Breast epithelium (tissue), 4 donors: Measurements from ENCODE around the gene PIK3R6. TPM values are rescaled to one million over a fixed set of nuclear protein-coding genes. Genes with fewer than 3 reads are reported as not detected.

Experiments
- DNase-seq, 2 donors: peaks; one replicate each; pipeline ENCODE4 v3.0.0-alpha.2; 2019; ENCODE audit warnings: low spot score in 2 of 2
- H3K27ac ChIP-seq, 2 donors: fragments of 200-600 bp; sonication (generic) in 1 of 2; one replicate each; pipeline ENCODE4 v1.5.1; 2016 to 2019; ENCODE audit warnings: mild to moderate bottlenecking in 1 of 2
- H3K27me3 ChIP-seq, 2 donors: fragments of 200-600 bp; sonication (generic) in 1 of 2; one replicate each; pipeline versions ENCODE4 v1.5.1 to v1.6.0; 2017 to 2019; ENCODE audit warnings: control low read depth in 1 of 2, mild to moderate bottlenecking in 1 of 2
- H3K36me3 ChIP-seq: fragments of 200-600 bp; one replicate; pipeline ENCODE4 v1.5.1; 2019
- H3K4me1 ChIP-seq, 2 donors: fragments of 200-600 bp; sonication (generic); one replicate each; pipeline ENCODE4 v1.5.1; 2016 to 2019; ENCODE audit warnings: control low read depth in 1 of 2
- H3K4me3 ChIP-seq, 3 donors: fragments of 200-600 bp; sonication (generic); 1 replicate in 2 of 3; 2 replicates in 1 of 3; pipeline ENCODE4 v1.5.1; 2016 to 2019; ENCODE audit warnings: mild to moderate bottlenecking in 3 of 3, moderate library complexity in 2 of 3
- H3K9me3 ChIP-seq, 2 donors: fragments of 200-600 bp; sonication (generic) in 1 of 2; one replicate each; pipeline ENCODE4 v1.5.1; 2016 to 2019; ENCODE audit warnings: control low read depth in 1 of 2
- CTCF ChIP-seq, 3 donors: fragments of 450-650 bp; IDR thresholded peaks; one replicate each; pipeline ENCODE4 v1.5.1; 2016 to 2017; ENCODE audit warnings: antibody characterized with exemption in 3 of 3, mild to moderate bottlenecking in 3 of 3, moderate library complexity in 3 of 3
- POLR2A ChIP-seq: fragments of 450-650 bp; IDR thresholded peaks from one replicate; pipeline ENCODE4 v1.6.1; 2016; ENCODE audit warnings: antibody characterized with exemption, mild to moderate bottlenecking, moderate library complexity
- POLR2AphosphoS5 ChIP-seq, 3 donors: sonication (generic); formaldehyde crosslinking; IDR thresholded peaks; one replicate each; pipeline ENCODE4 v1.6.1; 2017; ENCODE audit warnings: antibody characterized with exemption in 3 of 3
- intact Hi-C: fragments of 100-400 bp; cut with DNase I; formaldehyde crosslinking; loops from one replicate; pipeline ENCODE4 v1.15.1; 2023; ENCODE audit warnings: low total_unique reads
- total RNA-seq, 3 donors: library from RNA; depleted of rRNA; stranded (reverse); fragments of >200 nt; gene quantifications; one replicate each; pipeline ENCODE4 v1.1.0, GENCODE V29; 2016

Gene PIK3R6
- total RNA-seq, 3 donors from 2014 or later, result under 0.01 to 2.9 (median 2.5) TPM

GRCh38 chr17:8794636-8795035 is 72.8 kb downstream of the PIK3R6 start:
- TF ChIP-seq POLR2A (no peak), POLR2AphosphoS5 (IDR thresholded peaks at IDR 0.05) (no peak), CTCF (IDR thresholded peaks at IDR 0.05) (no peak)
- no peak overlapping the region for H3K4me3 ChIP-seq
- H3K27ac ChIP-seq, result no peak overlapping the region
- intact Hi-C loops, result no loop called here
- peaks cover 0 to 5% of the 10 kb centered on the region in 2 donors for H3K9me3 ChIP-seq
- DNase-seq, result no peak
- no peaks in the 10 kb centered on the region for H3K36me3 ChIP-seq
- peaks cover 0 to 5% of the 10 kb centered on the region in 2 donors for H3K4me1 ChIP-seq
- H3K27me3 ChIP-seq, result no peaks in the 10 kb centered on the region

- no peak for DNase-seq
- Histone ChIP-seq H3K4me1 (no peaks in the 10 kb centered on the region), H3K4me3 (no peak overlapping the region), H3K27ac (no peak overlapping the region), H3K9me3 (peaks cover 0 to 5% of the 10 kb centered on the region in 2 donors), H3K36me3 (no peaks in the 10 kb centered on the region), H3K27me3 (no peaks in the 10 kb centered on the region)
- intact Hi-C loops, result no loop called here
- TF ChIP-seq CTCF (IDR thresholded peaks at IDR 0.05) (no peak), POLR2AphosphoS5 (IDR thresholded peaks at IDR 0.05) (no peak), POLR2A (no peak)
Observed at GRCh38 chr17:8793649-8794048, 73.8 kb downstream of the PIK3R6 start.

GRCh38 chr17:8792646-8793045 is 74.8 kb downstream of the PIK3R6 start:
- no peak overlapping the region for H3K27ac ChIP-seq
- H3K9me3 ChIP-seq, result peaks cover 0 to 5% of the 10 kb centered on the region in 2 donors
- no peak overlapping the region for H3K4me3 ChIP-seq
- H3K4me1 ChIP-seq, result no peaks in the 10 kb centered on the region
- intact Hi-C loops, result no loop called here
- H3K36me3 ChIP-seq, result no peaks in the 10 kb centered on the region
- no peaks in the 10 kb centered on the region for H3K27me3 ChIP-seq
- no peak for DNase-seq
- TF ChIP-seq POLR2AphosphoS5 (IDR thresholded peaks at IDR 0.05) (no peak), CTCF (IDR thresholded peaks at IDR 0.05) (no peak), POLR2A (no peak)

- DNase-seq, result no peak
- intact Hi-C loops, result no loop called here
- TF ChIP-seq CTCF (IDR thresholded peaks at IDR 0.05) (no peak), POLR2A (no peak), POLR2AphosphoS5 (IDR thresholded peaks at IDR 0.05) (no peak)
- peaks cover 0 to 5% of the 10 kb centered on the region in 2 donors for H3K9me3 ChIP-seq
- no peak overlapping the region for H3K4me3 ChIP-seq
- no peak overlapping the region for H3K27ac ChIP-seq
- no peaks in the 10 kb centered on the region for H3K36me3 ChIP-seq
- no peaks in the 10 kb centered on the region for H3K4me1 ChIP-seq
- no peaks in the 10 kb centered on the region for H3K27me3 ChIP-seq
Observed at GRCh38 chr17:8791910-8792270, 75.6 kb downstream of the PIK3R6 start.

GRCh38 chr17:8791248-8791909 is 76.1 kb downstream of the PIK3R6 start:
- no peaks in the 10 kb centered on the region for H3K36me3 ChIP-seq
- H3K4me1 ChIP-seq, result no peaks in the 10 kb centered on the region
- no peak overlapping the region for H3K27ac ChIP-seq
- DNase-seq, result no peak
- H3K9me3 ChIP-seq, result peaks cover 0 to 5% of the 10 kb centered on the region in 2 donors
- H3K27me3 ChIP-seq, result no peaks in the 10 kb centered on the region
- H3K4me3 ChIP-seq, result no peak overlapping the region
- intact Hi-C loops, result no loop called here
- TF ChIP-seq CTCF (IDR thresholded peaks at IDR 0.05), result no peak
- TF ChIP-seq POLR2AphosphoS5 (IDR thresholded peaks at IDR 0.05), result no peak
- TF ChIP-seq POLR2A, result no peak
